HG02642 (cell line): ENCODE results near the gene PRXL2C.
"Not testable (repeated sequence)": the region's sequence is repeated elsewhere in the genome, so short reads cannot be mapped to it uniquely, and the experiment has no call there.

ENCODE experiments used
- ATAC-seq: cut with Tn5 transposase; IDR thresholded peaks from one replicate; pipeline ENCODE4 v1.9.1; 2021; ENCODE audit warnings: mild to moderate bottlenecking; ENCODE audit not compliant: unreplicated experiment, poor library complexity

Gene PRXL2C

GRCh38 chr9:96651626-96652025, 3.5 kb downstream of the PRXL2C start:
- ATAC-seq = no peak

- no peak for ATAC-seq
Observed at GRCh38 chr9:96649620-96650324, 5.3 kb downstream of the PRXL2C start.

- ATAC-seq = no peak
Observed at GRCh38 chr9:96646081-96646991, 8.8 kb downstream of the PRXL2C start.

GRCh38 chr9:96644137-96644536, 11.0 kb downstream of the PRXL2C start:
- ATAC-seq = no peak

GRCh38 chr9:96641514-96641913, 13.6 kb downstream of the PRXL2C start:
- ATAC-seq = no peak

GRCh38 chr9:96638606-96639364, 16.3 kb downstream of the PRXL2C start:
- ATAC-seq = no peak

GRCh38 chr9:96636368-96636767, 18.7 kb downstream of the PRXL2C start:
- ATAC-seq = no peak

- not testable (repeated sequence) for ATAC-seq
Observed at GRCh38 chr9:96633579-96633978, 21.5 kb downstream of the PRXL2C start.

GRCh38 chr9:96626912-96627311, 28.2 kb downstream of the PRXL2C start:
- ATAC-seq = no peak

GRCh38 chr9:96621618-96622017, 33.5 kb downstream of the PRXL2C start:
- ATAC-seq = no peak

- ATAC-seq = no peak
Observed at GRCh38 chr9:96620832-96621269, 34.3 kb downstream of the PRXL2C start.

- no peak for ATAC-seq
Observed at GRCh38 chr9:96620181-96620514, 35.0 kb downstream of the PRXL2C start.

- peak; percentile 77 for ATAC-seq
Observed at GRCh38 chr9:96619491-96620180, 35.5 kb downstream of the PRXL2C start, which contains the start of gene CDC14B. Gene CDC14B (minus strand): TSS chr9:96619843. CDS start chr9:96619378, 465 bp downstream.

GRCh38 chr9:96619124-96619465, 36.0 kb downstream of the PRXL2C start:
- ATAC-seq = peak; percentile 6

- no peak for ATAC-seq
Observed at GRCh38 chr9:96618209-96619123, 36.7 kb downstream of the PRXL2C start.

GRCh38 chr9:96617439-96618185, 37.5 kb downstream of the PRXL2C start:
- ATAC-seq = no peak

- no peak for ATAC-seq
Observed at GRCh38 chr9:96616817-96617438, 38.2 kb downstream of the PRXL2C start.

- ATAC-seq = no peak
Observed at GRCh38 chr9:96615411-96615810, 39.7 kb downstream of the PRXL2C start.
